CD8-positive, alpha-beta memory T cell (primary cell): ENCODE data around the gene LYPD6B. TPM values are rescaled to one million over a fixed set of nuclear protein-coding genes. Genes with fewer than 3 reads are reported as not detected.
A peak's percentile ranks its signal among the peaks of the same experiment; 100 is the strongest.

Experiments used
- CTCF ChIA-PET: fragments of 350-600 bp; sonication (Branson Sonifier 250); formaldehyde crosslinking; loops from one replicate; lab custom pipeline; 2021; ENCODE audit warnings: antibody characterized with exemption; lab: Charles Lee
- POLR2A ChIA-PET: fragments of 350-600 bp; sonication (Branson Sonifier 250); formaldehyde crosslinking; loops from one replicate; lab custom pipeline; 2021; ENCODE audit warnings: antibody characterized with exemption; lab: Charles Lee
- DNase-seq, 5 donors: peaks; one replicate each; pipeline versions ENCODE4 v3.0.0 to v3.0.0-alpha.2; 2020 to 2022; ENCODE audit warnings: mixed read lengths in 1 of 5
- H3K27ac ChIP-seq: one replicate; pipeline ENCODE4 v1.7.0; 2013; ENCODE audit warnings: low read depth, mild to moderate bottlenecking, low read length, moderate library complexity
- H3K27me3 ChIP-seq: 2 replicates; pipeline ENCODE4 v1.7.0; 2013; ENCODE audit warnings: low read length, mild to moderate bottlenecking; ENCODE audit not compliant: insufficient read depth, poor library complexity, severe bottlenecking
- H3K36me3 ChIP-seq: 2 replicates; pipeline ENCODE4 v1.7.0; 2013; ENCODE audit warnings: mild to moderate bottlenecking, low read length, moderate library complexity; ENCODE audit not compliant: insufficient read depth
- H3K4me1 ChIP-seq: 2 replicates; pipeline ENCODE4 v1.7.0; 2013; ENCODE audit warnings: mild to moderate bottlenecking, low read length, moderate library complexity; ENCODE audit not compliant: insufficient read depth
- H3K4me3 ChIP-seq: 2 replicates; pipeline ENCODE4 v1.7.0; 2013; ENCODE audit warnings: mild to moderate bottlenecking, low read length
- H3K9me3 ChIP-seq: 2 replicates; pipeline ENCODE4 v1.7.0; 2013; ENCODE audit warnings: mild to moderate bottlenecking, low read length
- H3K27ac Mint-ChIP-seq, 8 donors: one replicate each; pipeline ENCODE4 v1.8.0; 2020 to 2021; ENCODE audit warnings: mixed read lengths in 8 of 8, mild to moderate bottlenecking in 6 of 8, inconsistent platforms in 3 of 8, moderate library complexity in 3 of 8
- H3K27me3 Mint-ChIP-seq, 2 donors: one replicate each; pipeline ENCODE4 v1.8.0; 2020 to 2021; ENCODE audit warnings: mixed read lengths in 2 of 2, mild to moderate bottlenecking in 1 of 2, moderate library complexity in 1 of 2
- H3K36me3 Mint-ChIP-seq, 3 donors: one replicate each; pipeline ENCODE4 v1.8.0; 2020 to 2021; ENCODE audit warnings: mixed read lengths in 3 of 3, inconsistent platforms in 1 of 3, mild to moderate bottlenecking in 1 of 3
- H3K4me1 Mint-ChIP-seq, 3 donors: one replicate each; pipeline ENCODE4 v1.8.0; 2020 to 2021; ENCODE audit warnings: mixed read lengths in 3 of 3, inconsistent platforms in 1 of 3, mild to moderate bottlenecking in 1 of 3
- H3K4me3 Mint-ChIP-seq, 7 donors: one replicate each; pipeline ENCODE4 v1.8.0; 2020 to 2021; ENCODE audit warnings: mixed read lengths in 7 of 7, mild to moderate bottlenecking in 6 of 7, moderate library complexity in 4 of 7, inconsistent platforms in 2 of 7
- H3K9me3 Mint-ChIP-seq, 5 donors: one replicate each; pipeline ENCODE4 v1.8.0; 2020 to 2022; ENCODE audit warnings: mixed read lengths in 5 of 5, mild to moderate bottlenecking in 3 of 5, moderate library complexity in 2 of 5, inconsistent platforms in 1 of 5
- polyA plus RNA-seq: library from polyadenylated mRNA; unstranded; fragments of 300-500 nt; fragmentation: Illumina TruSeq; gene quantifications from one replicate; pipeline ENCODE4 v1.2.3, GENCODE V29; 2021
- total RNA-seq, 2 experiments: library from RNA; stranded (reverse); gene quantifications; one replicate each; pipeline ENCODE4 v1.2.3, GENCODE V29; 2021

The LYPD6B gene
- total and polyA plus RNA-seq, 3 experiments from 2014 or later: not detected

GRCh38 chr2:149167001-149167780, 128.7 kb downstream of the LYPD6B start:
- no peak overlapping the region for H3K27ac Mint-ChIP-seq
- no peaks in the 10 kb centered on the region for H3K27me3 ChIP-seq
- CTCF ChIA-PET: no interaction called here
- H3K4me1 Mint-ChIP-seq: peaks cover 1 to 13% (median 11%) of the 10 kb centered on the region in 3 donors
- no peak overlapping the region for H3K4me3 Mint-ChIP-seq
- no peaks in the 10 kb centered on the region for H3K4me1 ChIP-seq
- H3K36me3 ChIP-seq: no peaks in the 10 kb centered on the region
- no peaks in the 10 kb centered on the region for H3K9me3 ChIP-seq
- H3K27ac ChIP-seq: no peak overlapping the region
- H3K36me3 Mint-ChIP-seq: no peaks in the 10 kb centered on the region
- H3K4me3 ChIP-seq: no peak overlapping the region
- DNase-seq: peak in 3 of 5 donors; percentile 1 to 75 (median 50)
- H3K9me3 Mint-ChIP-seq: peaks cover 0 to 11% (median 3%) of the 10 kb centered on the region in 5 donors
- POLR2A ChIA-PET: no interaction called here
- H3K27me3 Mint-ChIP-seq: peaks cover 6 to 7% of the 10 kb centered on the region in 2 donors

- Histone ChIP-seq H3K4me3 (no peak overlapping the region), H3K27me3 (no peaks in the 10 kb centered on the region), H3K9me3 (no peaks in the 10 kb centered on the region), H3K27ac (no peak overlapping the region), H3K4me1 (no peaks in the 10 kb centered on the region), H3K36me3 (no peaks in the 10 kb centered on the region)
- ChIA-PET POLR2A (no interaction called here), CTCF (no interaction called here)
- no peaks in the 10 kb centered on the region for H3K36me3 Mint-ChIP-seq
- peaks cover 0 to 11% (median 3%) of the 10 kb centered on the region in 5 donors for H3K9me3 Mint-ChIP-seq
- H3K4me3 Mint-ChIP-seq: no peak overlapping the region
- DNase-seq: no peak
- peaks cover 1 to 13% (median 11%) of the 10 kb centered on the region in 3 donors for H3K4me1 Mint-ChIP-seq
- H3K27ac Mint-ChIP-seq: no peak overlapping the region
- peaks cover 2 to 7% of the 10 kb centered on the region in 2 donors for H3K27me3 Mint-ChIP-seq
These were observed 129.4 kb downstream of the LYPD6B start for GRCh38 chr2:149167941-149168340.

- no peak overlapping the region for H3K4me3 Mint-ChIP-seq
- Histone ChIP-seq H3K9me3 (no peaks in the 10 kb centered on the region), H3K27me3 (no peaks in the 10 kb centered on the region), H3K4me1 (no peaks in the 10 kb centered on the region), H3K4me3 (no peak overlapping the region), H3K27ac (no peak overlapping the region), H3K36me3 (no peaks in the 10 kb centered on the region)
- peaks cover 1 to 13% (median 11%) of the 10 kb centered on the region in 3 donors for H3K4me1 Mint-ChIP-seq
- CTCF ChIA-PET: no interaction called here
- H3K9me3 Mint-ChIP-seq: peaks cover 0 to 11% (median 3%) of the 10 kb centered on the region in 5 donors
- peaks cover 1 to 7% of the 10 kb centered on the region in 2 donors for H3K27me3 Mint-ChIP-seq
- POLR2A ChIA-PET: no interaction called here
- no peaks in the 10 kb centered on the region for H3K36me3 Mint-ChIP-seq
- H3K27ac Mint-ChIP-seq: no peak overlapping the region
- no peak for DNase-seq
These were observed 131.2 kb downstream of the LYPD6B start for GRCh38 chr2:149169656-149170055.

- DNase-seq: no peak
- no peaks in the 10 kb centered on the region for H3K4me1 ChIP-seq
- Mint-ChIP-seq H3K27ac (no peak overlapping the region), H3K4me3 (no peak overlapping the region), H3K36me3 (no peaks in the 10 kb centered on the region), H3K4me1 (peaks cover 1 to 13% (median 11%) of the 10 kb centered on the region in 3 donors), H3K27me3 (peaks cover 1 to 7% of the 10 kb centered on the region in 2 donors), H3K9me3 (peaks cover 0 to 11% (median 3%) of the 10 kb centered on the region in 5 donors)
- H3K4me3 ChIP-seq: no peak overlapping the region
- H3K9me3 ChIP-seq: no peaks in the 10 kb centered on the region
- H3K27ac ChIP-seq: no peak overlapping the region
- H3K36me3 ChIP-seq: no peaks in the 10 kb centered on the region
- no peaks in the 10 kb centered on the region for H3K27me3 ChIP-seq
- CTCF ChIA-PET: no interaction called here
- POLR2A ChIA-PET: no interaction called here
These were observed 131.7 kb downstream of the LYPD6B start for GRCh38 chr2:149170156-149170555.

GRCh38 chr2:149170911-149171310, 132.4 kb downstream of the LYPD6B start:
- Histone ChIP-seq H3K4me3 (no peak overlapping the region), H3K27me3 (no peaks in the 10 kb centered on the region), H3K9me3 (no peaks in the 10 kb centered on the region), H3K4me1 (no peaks in the 10 kb centered on the region), H3K27ac (no peak overlapping the region), H3K36me3 (no peaks in the 10 kb centered on the region)
- H3K27me3 Mint-ChIP-seq: peaks cover 1 to 7% of the 10 kb centered on the region in 2 donors
- no peak overlapping the region for H3K4me3 Mint-ChIP-seq
- DNase-seq: no peak
- POLR2A ChIA-PET: no interaction called here
- peaks cover 0 to 11% (median 3%) of the 10 kb centered on the region in 5 donors for H3K9me3 Mint-ChIP-seq
- CTCF ChIA-PET: no interaction called here
- H3K4me1 Mint-ChIP-seq: peaks cover 1 to 13% (median 11%) of the 10 kb centered on the region in 3 donors
- H3K36me3 Mint-ChIP-seq: no peaks in the 10 kb centered on the region
- H3K27ac Mint-ChIP-seq: no peak overlapping the region

GRCh38 chr2:149173220-149173619, 134.7 kb downstream of the LYPD6B start:
- H3K4me1 Mint-ChIP-seq: peaks cover 0 to 4% (median 3%) of the 10 kb centered on the region in 3 donors
- no peak overlapping the region for H3K27ac ChIP-seq
- H3K27ac Mint-ChIP-seq: no peak overlapping the region
- no peak overlapping the region for H3K4me3 ChIP-seq
- no peaks in the 10 kb centered on the region for H3K27me3 ChIP-seq
- H3K4me3 Mint-ChIP-seq: no peak overlapping the region
- H3K9me3 Mint-ChIP-seq: peaks cover 0 to 10% (median 3%) of the 10 kb centered on the region in 5 donors
- no peaks in the 10 kb centered on the region for H3K4me1 ChIP-seq
- H3K36me3 ChIP-seq: no peaks in the 10 kb centered on the region
- POLR2A ChIA-PET: no interaction called here
- H3K36me3 Mint-ChIP-seq: no peaks in the 10 kb centered on the region
- DNase-seq: no peak
- H3K27me3 Mint-ChIP-seq: peaks cover 0 to 6% of the 10 kb centered on the region in 2 donors
- CTCF ChIA-PET: no interaction called here
- H3K9me3 ChIP-seq: no peaks in the 10 kb centered on the region

- Histone ChIP-seq H3K4me3 (no peak overlapping the region), H3K9me3 (no peaks in the 10 kb centered on the region), H3K36me3 (no peaks in the 10 kb centered on the region), H3K27ac (no peak overlapping the region), H3K27me3 (no peaks in the 10 kb centered on the region), H3K4me1 (no peaks in the 10 kb centered on the region)
- no peaks in the 10 kb centered on the region for H3K4me1 Mint-ChIP-seq
- CTCF ChIA-PET: no interaction called here
- H3K27me3 Mint-ChIP-seq: peaks cover 0 to 8% of the 10 kb centered on the region in 2 donors
- no peak overlapping the region for H3K4me3 Mint-ChIP-seq
- POLR2A ChIA-PET: no interaction called here
- no peaks in the 10 kb centered on the region for H3K36me3 Mint-ChIP-seq
- no peak overlapping the region for H3K27ac Mint-ChIP-seq
- H3K9me3 Mint-ChIP-seq: peaks cover 0 to 7% (median 3%) of the 10 kb centered on the region in 5 donors
- DNase-seq: no peak
These were observed 137.5 kb downstream of the LYPD6B start for GRCh38 chr2:149175956-149176355.

- Mint-ChIP-seq H3K27me3 (peaks cover 0 to 12% of the 10 kb centered on the region in 2 donors), H3K4me1 (no peaks in the 10 kb centered on the region), H3K36me3 (no peaks in the 10 kb centered on the region), H3K9me3 (no peaks in the 10 kb centered on the region), H3K27ac (no peak overlapping the region), H3K4me3 (no peak overlapping the region)
- ChIA-PET POLR2A (no interaction called here), CTCF (no interaction called here)
- Histone ChIP-seq H3K27me3 (no peaks in the 10 kb centered on the region), H3K36me3 (no peaks in the 10 kb centered on the region), H3K4me1 (no peaks in the 10 kb centered on the region), H3K27ac (no peak overlapping the region), H3K9me3 (no peaks in the 10 kb centered on the region), H3K4me3 (no peak overlapping the region)
- DNase-seq: no peak
These were observed 140.1 kb downstream of the LYPD6B start for GRCh38 chr2:149178612-149179011.
